Colon (tissue), 2 donors: ENCODE measurements around the gene SRMS.

Source experiments
- FAIRE-seq: peaks from 2 replicates; lab custom pipeline; 2012; peaks lifted over from hg19 to GRCh38; lab: Jason Lieb, UNC
- donor health status: control.
- donor health status: control.

Gene SRMS, protein sequence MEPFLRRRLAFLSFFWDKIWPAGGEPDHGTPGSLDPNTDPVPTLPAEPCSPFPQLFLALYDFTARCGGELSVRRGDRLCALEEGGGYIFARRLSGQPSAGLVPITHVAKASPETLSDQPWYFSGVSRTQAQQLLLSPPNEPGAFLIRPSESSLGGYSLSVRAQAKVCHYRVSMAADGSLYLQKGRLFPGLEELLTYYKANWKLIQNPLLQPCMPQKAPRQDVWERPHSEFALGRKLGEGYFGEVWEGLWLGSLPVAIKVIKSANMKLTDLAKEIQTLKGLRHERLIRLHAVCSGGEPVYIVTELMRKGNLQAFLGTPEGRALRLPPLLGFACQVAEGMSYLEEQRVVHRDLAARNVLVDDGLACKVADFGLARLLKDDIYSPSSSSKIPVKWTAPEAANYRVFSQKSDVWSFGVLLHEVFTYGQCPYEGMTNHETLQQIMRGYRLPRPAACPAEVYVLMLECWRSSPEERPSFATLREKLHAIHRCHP

DNA sequence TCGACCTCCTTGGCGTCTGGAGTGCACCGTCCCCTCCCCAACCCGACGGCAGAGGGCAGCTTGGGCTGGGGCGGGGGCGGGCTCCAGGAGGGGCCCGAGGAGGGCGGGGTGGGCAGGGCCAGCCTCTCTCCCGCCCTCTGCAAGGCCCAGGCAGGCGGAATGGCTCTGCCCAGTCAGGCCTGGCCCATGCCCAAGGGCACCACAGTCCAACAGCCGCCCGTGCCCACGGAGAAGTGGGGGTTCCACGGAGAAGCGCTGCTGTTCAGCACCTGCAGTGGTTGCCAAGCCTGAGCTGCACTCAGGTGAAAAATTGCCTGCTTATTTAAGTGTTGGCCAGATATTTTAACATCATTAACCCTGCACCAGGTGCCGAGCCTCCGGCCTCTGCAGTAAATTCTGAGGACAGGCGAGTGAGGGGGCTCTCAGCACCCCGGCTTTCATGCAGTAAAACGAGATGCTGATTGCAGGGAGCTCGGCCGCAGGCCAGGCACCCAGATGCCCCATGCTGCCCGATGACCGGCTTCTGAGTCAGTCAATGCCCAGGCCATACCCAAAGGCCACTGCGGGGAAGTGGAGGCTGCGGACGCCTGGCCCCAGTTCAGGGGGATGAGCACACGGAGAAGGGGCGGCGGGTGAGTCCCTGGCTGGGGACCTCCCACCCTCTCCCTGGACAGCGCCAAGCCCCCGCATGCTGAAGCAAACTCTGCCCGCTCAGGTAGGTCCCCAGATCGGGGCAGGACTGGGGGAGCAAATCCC lies at the start of gene SRMS:
Gene SRMS, minus strand, starts transcription at position 25 of the 756 bp plus-strand sequence. CDS start 286 bp downstream, outside the sequence.
- no peak for FAIRE-seq

DNA sequence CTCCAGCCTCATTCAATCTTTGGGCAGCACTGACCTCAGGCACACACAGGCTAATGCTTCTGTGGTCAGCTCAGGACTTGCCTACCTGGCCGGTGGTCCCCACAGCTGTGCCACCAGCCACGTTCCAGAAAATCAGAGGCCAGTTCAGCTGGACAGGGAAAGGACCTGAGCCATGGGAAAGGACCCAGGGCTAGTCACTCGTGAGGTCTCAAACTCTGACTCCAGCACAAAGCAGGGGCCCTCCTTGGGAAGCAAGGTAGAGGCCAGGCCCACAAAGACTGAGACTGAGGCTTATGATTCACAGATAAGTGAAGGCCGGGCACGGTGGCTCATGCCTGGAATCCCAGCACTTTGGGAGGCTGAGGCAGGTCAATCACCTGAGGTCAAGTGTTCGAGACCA lies 48.9 kb upstream of the SRMS start:
- no peak for FAIRE-seq

DNA sequence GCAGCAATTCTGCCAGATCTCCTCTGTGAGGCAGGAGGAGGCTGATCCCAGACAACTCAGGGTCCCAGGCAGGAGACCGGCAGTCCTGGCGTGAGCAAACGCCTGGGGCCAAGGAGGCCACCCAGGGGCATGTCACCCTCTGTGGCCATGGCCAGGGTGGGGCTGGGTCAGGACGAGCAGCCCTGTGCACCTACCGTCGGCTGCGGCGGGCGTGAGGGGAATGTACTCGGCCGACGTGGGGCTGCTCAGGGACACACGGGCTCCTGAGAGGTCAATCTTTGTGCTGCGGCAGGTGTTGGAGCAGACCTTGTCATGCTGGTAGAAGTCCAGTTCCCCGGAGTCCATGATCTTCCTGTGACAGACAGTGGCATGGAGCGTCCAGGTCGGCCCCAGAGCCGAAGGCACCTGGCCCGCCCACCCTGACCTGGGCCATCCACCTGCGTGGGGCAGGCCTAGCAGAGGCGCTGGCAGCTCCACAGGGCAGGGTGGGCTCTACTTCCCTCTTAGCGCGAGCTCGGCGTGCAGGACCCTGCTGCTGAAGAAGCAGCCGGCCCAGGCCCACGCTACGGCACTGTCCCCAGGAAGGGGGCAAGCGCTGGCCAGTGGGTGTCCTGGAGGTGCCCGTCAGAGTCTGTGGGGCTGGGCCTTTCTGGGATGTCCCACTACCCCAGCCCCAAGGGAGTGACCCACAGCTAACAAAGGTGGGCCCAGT lies 48.0 kb upstream of the SRMS start:
- no peak for FAIRE-seq

DNA sequence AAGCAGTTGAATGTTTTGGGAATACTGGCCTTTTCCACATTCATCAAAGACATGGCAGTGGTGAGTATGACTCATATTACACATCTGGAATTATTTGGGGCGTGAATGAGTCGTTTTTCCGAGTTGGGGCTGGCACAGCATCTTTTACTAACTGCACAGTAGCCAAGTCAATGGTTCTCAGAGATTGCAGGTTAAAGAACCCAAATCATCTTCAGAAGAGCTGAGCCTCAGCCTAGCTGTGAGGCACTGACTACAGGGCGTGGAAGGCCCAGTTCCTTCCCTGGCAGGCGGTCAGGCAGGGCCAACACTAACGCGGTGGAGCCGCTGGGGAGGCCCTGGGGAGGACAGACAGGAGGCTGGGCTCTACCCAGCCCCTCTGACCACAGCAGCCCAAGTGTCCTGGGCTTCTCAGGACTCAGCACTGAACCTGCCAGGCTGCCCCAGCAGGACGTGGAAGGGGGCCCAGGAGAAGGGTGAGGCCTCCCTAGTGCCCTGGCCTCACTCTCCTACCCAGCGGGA lies 46.6 kb upstream of the SRMS start:
- FAIRE-seq: no peak

DNA sequence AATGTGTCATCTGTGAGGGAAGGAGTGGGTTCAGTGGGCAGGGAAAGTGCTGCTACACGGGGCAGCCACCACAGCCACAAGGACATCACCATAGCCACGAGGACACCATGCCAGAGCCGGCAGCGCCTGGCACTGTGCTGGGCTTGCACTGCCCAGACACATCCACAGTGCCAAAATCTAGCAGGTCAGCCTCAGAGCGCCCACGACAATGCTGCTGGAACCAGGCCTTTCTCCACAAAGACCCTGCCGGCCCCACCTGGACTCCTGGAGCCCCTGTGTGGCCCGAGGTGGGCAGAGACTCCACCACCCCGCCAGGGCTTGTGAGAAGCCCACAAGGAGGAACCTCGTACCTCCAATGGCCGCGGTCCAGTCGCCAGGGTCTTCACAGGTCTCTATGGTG lies 45.1 kb upstream of the SRMS start:
- FAIRE-seq: no peak

- FAIRE-seq: no peak
These were observed 44.3 kb upstream of the SRMS start for GRCh38 chr20:63591786-63592355.

DNA sequence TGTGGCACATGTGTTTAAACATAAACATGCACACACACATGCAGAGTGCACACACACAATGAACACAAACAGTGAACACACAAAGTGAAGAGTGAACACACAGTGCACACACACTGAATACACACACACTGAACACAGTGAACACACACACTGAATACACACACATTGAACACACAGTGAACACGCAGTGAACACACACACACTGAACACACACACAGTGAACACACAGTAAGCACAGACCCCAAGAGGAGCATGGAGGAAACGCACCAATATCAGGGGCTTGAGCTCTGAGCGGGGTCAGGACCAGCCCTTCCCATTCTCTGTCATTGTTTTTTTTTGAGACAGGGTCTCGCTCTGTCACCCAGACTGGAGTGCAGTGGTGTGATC lies 43.6 kb upstream of the SRMS start:
- no peak for FAIRE-seq

GRCh38 chr20:63590218-63591146 lies 42.9 kb upstream of the SRMS start:
- FAIRE-seq: no peak

DNA sequence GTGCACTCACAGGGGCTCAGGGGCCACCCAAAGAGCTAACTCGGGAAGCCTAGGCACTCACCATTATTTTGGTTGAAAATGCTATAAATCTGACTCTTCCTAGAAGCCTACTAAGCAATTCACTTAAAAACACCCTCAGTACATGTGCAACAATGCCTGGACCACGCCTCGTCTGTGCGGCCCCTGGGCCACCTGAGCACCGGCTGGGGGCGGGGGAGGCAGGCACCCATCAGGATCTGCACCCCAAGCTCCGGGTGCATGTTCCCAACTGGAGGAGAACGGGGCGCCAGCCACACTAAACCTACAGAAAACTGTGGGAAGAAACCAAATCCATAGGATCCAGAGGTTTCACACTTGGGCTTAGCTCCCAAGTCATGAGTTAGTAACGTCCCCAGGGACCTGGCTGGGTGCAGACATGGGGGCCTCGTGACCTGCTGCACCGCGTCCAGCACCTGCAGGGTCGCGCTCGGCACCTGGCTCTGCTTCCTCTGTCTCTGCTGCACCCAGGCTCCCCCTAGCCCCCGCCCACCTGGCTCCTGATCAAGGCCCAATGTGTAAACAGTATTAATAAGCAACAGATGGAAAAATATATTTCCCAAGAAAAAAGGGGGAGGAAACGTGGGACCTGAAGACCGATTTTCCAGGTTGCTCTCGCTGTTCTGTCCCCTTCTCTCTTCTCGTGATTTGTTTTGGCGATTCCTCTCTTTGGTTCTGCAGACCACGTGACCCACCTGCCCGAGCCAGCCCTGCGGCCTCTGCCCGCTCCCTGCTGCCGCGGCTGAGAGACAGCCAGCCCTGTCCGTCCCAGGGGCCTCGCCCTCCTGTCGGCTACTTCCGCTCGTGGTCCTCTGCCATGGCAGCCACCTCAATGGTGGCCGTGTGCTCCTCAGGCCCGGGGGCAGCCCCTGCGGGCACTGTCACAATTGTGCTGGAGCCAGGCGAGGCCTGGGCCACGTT lies 42.0 kb upstream of the SRMS start:
- no peak for FAIRE-seq

DNA sequence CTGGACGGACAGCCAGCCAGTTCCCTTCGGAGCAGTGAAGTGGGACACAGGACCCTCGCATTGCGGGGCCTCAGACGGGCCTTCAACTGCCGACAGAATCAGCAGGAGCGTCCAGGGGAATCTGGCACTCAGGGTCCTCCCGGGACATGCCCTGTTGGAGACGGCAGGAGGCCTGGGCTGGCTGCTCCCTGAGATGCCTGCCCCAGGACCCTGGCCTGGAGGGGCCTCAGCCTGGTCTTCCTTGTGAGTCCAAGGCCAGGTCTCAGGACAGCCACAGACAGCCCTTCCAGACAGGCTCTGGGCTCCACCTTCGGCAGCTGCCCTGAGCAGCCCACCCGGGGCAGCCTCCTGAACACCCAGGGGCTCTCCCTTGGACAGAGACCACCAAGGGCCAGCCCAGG lies 41.1 kb upstream of the SRMS start:
- no peak for FAIRE-seq

DNA sequence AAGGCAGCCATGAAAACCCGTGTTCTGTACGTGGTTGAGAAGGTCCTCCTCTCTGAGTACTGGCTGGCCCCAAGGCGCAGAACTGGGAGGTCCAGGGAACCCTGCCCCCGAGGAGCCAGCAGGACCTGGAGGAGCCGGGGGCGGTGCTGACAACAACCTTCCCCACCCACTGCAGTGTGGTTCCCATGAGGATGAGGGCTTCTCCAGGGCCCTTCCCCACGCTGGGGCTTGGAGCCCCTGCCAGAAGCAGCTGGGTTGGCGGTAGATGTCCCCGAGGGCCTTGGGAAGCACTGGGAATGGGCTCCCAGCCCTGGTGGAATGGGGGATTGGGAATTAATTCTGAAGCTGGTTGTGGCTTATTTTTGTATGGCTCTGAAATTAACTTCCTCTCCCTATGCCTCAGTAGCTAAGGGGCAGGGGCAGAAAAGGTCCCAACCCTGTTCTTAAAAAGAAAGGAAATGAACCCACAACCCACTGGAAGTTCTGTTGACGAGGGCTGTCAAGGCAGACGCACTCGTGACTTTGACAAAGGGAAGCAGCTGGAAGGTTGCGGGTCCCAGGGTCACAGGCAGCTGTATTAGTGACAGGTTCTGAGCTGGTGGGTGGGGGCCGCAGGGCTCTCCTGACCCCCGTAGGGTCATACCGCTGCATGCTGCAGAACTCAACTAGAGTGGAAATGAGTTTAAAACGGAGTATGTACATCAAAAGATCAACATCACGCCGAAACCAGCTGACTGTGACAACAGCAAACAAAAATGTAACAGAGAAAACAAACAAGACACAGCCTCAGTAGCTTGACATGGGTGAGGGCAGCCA lies 40.4 kb upstream of the SRMS start:
- no peak for FAIRE-seq

DNA sequence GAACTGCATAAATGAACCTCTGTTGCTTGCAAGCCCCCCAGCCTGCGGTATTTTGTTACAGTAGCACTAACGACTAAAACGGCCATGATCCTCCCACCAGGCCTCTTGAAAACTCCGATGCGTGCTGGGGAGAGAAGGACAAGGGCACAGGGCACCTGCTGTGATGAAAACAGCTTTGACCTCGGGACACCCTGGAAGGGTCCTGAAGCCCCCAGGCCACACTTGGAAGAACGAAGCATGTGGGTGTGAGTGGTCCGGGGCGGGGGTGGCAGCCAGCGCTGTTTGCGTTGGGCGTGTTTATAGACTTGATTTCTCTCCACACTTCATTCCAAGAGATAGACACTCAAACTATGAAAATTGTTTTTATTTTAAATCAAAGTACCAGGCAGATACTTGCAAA lies 39.7 kb upstream of the SRMS start:
- FAIRE-seq: no peak

DNA sequence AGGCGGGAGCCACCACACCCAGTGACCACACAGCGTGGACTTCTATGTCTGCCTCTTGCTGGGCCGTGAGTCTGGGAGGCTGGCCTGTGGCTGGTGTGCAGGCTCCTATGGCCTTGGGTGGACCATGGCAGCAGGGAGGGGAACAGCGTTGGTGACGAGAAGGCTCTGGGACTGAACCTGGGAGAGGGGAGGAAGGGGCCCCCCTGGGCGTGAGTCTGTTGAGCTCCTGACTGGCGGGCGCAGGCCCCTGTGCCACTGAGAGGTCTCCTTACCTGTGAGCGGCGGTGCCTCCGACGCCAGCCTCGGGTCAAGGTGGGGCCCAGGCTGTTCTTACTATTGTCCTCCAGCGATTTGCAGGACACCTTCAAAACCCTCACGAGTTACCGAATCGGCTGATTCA lies 39.2 kb upstream of the SRMS start:
- FAIRE-seq: no peak

- no peak for FAIRE-seq
These were observed 38.3 kb upstream of the SRMS start for GRCh38 chr20:63585616-63586565.

GRCh38 chr20:63582382-63583063 lies 35.0 kb upstream of the SRMS start:
- no peak for FAIRE-seq

DNA sequence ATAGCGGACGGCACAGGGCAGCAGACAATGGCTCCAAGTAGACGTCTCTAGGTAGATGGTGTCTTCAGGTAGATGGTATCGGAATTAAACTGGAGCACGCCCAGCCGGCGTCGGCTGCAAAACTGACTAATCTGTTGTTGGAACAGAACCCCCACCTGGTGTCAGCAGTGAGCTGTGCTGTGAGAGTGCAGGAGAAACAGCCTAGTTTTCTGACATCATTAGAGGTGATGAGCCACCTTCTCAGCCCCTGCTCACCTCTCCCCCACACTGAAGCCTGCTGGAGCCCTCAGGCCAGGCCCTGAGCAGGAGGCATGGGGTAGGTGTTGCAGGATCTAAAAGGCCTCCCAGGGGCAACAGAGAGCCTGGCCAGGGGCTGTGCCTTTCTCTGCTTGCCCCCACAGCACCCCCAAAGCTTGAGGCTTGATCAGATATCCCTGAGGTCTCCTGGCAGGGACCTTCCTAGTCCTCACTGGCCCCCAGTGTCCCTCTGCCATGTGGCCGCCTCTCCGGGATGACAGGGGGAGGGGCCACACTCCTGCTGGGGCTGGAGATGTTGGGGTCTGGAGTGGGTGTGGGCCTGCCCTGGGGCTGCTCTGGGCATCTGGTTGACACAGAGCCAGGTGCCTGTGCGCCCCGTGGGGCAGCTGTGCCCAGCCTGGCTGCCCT lies 33.4 kb upstream of the SRMS start:
- no peak for FAIRE-seq
